RWPE2 (cell line): ENCODE data around the gene APOBEC2.
A peak's percentile ranks its signal among the peaks of the same experiment; 100 is the strongest.

Experiments used
- ATAC-seq: fragments of 200-7000 bp; cut with Tn5 transposase; 3 replicates; pipeline ENCODE4 v1.9.1; 2021; ENCODE audit warnings: low read depth
- DNase-seq: peaks from one replicate; pipeline ENCODE4 v3.0.0-alpha.2; 2020; ENCODE audit warnings: low spot score
- H3K27ac ChIP-seq: fragments of 450-650 bp; 2 replicates; pipeline ENCODE4 v1.5.1; 2017; ENCODE audit warnings: mild to moderate bottlenecking; ENCODE audit not compliant: poor library complexity, severe bottlenecking
- H3K27me3 ChIP-seq: fragments of 250-450 bp; sonication (Bioruptor Pico); 2 replicates; pipeline ENCODE4 v1.5.1; 2021; ENCODE audit warnings: mild to moderate bottlenecking, moderate library complexity; ENCODE audit not compliant: insufficient read depth, poor library complexity, severe bottlenecking
- H3K36me3 ChIP-seq: fragments of 250-450 bp; sonication (Bioruptor Pico); 2 replicates; pipeline ENCODE4 v1.5.1; 2020; ENCODE audit warnings: low read depth, mild to moderate bottlenecking, moderate library complexity
- H3K4me1 ChIP-seq: fragments of 250-450 bp; sonication (Bioruptor Pico); 2 replicates; pipeline ENCODE4 v1.5.1; 2021; ENCODE audit warnings: mild to moderate bottlenecking, moderate library complexity; ENCODE audit not compliant: insufficient read depth, poor library complexity, severe bottlenecking
- H3K4me3 ChIP-seq: fragments of 250-450 bp; sonication (Bioruptor Pico); 2 replicates; pipeline ENCODE4 v1.5.1; 2021; ENCODE audit warnings: mild to moderate bottlenecking, moderate library complexity; ENCODE audit not compliant: severe bottlenecking
- H3K9me3 ChIP-seq: fragments of 250-450 bp; sonication (Bioruptor Pico); 2 replicates; pipeline ENCODE4 v1.5.1; 2021; ENCODE audit warnings: mild to moderate bottlenecking, moderate library complexity; ENCODE audit not compliant: severe bottlenecking
- TF ChIP-seq, protein P1 (sequence below): fragments of 450-650 bp; IDR thresholded peaks from one replicate; pipeline ENCODE4 v1.5.1; 2017; ENCODE audit warnings: mild to moderate bottlenecking, moderate library complexity; ENCODE audit not compliant: poor library complexity, severe bottlenecking

The APOBEC2 gene

GRCh38 chr6:41088451-41088850, 35.4 kb downstream of the APOBEC2 start:
- Histone ChIP-seq H3K4me1 (no peaks in the 10 kb centered on the region), H3K27me3 (no peaks in the 10 kb centered on the region), H3K4me3 (no peak overlapping the region), H3K36me3 (peaks cover 95% of the 10 kb centered on the region), H3K27ac (no peak overlapping the region), H3K9me3 (no peaks in the 10 kb centered on the region)
- ATAC-seq, result no peak
- TF ChIP-seq, protein P1, sequence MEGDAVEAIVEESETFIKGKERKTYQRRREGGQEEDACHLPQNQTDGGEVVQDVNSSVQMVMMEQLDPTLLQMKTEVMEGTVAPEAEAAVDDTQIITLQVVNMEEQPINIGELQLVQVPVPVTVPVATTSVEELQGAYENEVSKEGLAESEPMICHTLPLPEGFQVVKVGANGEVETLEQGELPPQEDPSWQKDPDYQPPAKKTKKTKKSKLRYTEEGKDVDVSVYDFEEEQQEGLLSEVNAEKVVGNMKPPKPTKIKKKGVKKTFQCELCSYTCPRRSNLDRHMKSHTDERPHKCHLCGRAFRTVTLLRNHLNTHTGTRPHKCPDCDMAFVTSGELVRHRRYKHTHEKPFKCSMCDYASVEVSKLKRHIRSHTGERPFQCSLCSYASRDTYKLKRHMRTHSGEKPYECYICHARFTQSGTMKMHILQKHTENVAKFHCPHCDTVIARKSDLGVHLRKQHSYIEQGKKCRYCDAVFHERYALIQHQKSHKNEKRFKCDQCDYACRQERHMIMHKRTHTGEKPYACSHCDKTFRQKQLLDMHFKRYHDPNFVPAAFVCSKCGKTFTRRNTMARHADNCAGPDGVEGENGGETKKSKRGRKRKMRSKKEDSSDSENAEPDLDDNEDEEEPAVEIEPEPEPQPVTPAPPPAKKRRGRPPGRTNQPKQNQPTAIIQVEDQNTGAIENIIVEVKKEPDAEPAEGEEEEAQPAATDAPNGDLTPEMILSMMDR, result no peak
- no peak for DNase-seq

- ATAC-seq (no peak), DNase-seq (no peak)
- no peak overlapping the region for H3K4me3 ChIP-seq
- H3K36me3 ChIP-seq, result peaks cover 97% of the 10 kb centered on the region
- TF ChIP-seq, protein P1, result no peak
- H3K27me3 ChIP-seq, result no peaks in the 10 kb centered on the region
- H3K9me3 ChIP-seq, result no peaks in the 10 kb centered on the region
- H3K4me1 ChIP-seq, result no peaks in the 10 kb centered on the region
- no peak overlapping the region for H3K27ac ChIP-seq
Observed at GRCh38 chr6:41090841-41091761, 38.1 kb downstream of the APOBEC2 start.

DNA sequence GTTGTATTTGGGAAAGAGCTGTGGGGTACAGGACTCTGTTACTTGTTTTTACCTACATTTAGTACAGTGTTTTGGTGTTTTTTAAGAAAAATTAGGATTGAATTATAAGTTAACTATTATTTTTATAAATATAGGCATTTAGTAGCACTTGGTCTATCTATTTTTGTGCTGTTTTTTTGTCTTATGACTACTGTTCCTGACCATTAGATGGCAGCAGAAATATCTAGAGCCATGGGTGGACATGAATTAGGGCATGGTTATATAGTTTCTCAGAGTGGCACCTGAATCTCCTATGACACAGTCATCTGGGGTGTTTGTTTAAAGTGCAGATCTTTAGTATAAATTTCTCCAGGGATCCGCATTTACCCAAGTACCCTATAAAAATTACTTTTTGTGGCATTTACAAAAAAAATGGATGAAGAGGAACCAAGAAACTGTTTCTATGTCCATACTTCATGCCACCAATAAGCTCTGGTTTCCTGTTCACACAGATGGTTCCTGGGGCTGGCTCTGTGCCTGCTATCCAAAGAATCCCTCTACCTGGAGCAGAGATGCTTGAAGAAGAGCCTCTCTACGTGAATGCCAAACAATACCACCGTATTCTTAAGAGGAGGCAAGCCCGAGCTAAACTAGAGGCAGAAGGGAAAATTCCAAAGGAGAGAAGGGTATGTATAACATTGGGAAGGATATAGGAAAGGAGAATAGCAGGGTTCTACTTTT, 39.6 kb downstream of the APOBEC2 start:
- peaks cover 97% of the 10 kb centered on the region for H3K36me3 ChIP-seq
- H3K9me3 ChIP-seq, result no peaks in the 10 kb centered on the region
- H3K27me3 ChIP-seq, result no peaks in the 10 kb centered on the region
- no peaks in the 10 kb centered on the region for H3K4me1 ChIP-seq
- H3K4me3 ChIP-seq, result no peak overlapping the region
- ATAC-seq, result peak; percentile 29; the same call in 1 of the 3 replicates
- TF ChIP-seq, protein P1, result peak; percentile 57
- DNase-seq, result no peak
- H3K27ac ChIP-seq, result no peak overlapping the region

- TF ChIP-seq, protein P1, result no peak
- H3K9me3 ChIP-seq, result no peaks in the 10 kb centered on the region
- H3K4me3 ChIP-seq, result no peak overlapping the region
- ATAC-seq (no peak), DNase-seq (no peak)
- H3K27ac ChIP-seq, result no peak overlapping the region
- H3K27me3 ChIP-seq, result no peaks in the 10 kb centered on the region
- peaks cover 4% of the 10 kb centered on the region for H3K4me1 ChIP-seq
- peaks cover 100% of the 10 kb centered on the region for H3K36me3 ChIP-seq
Observed at GRCh38 chr6:41093729-41094128, 40.7 kb downstream of the APOBEC2 start.
